Fibroblast of skin of back (primary cell): ENCODE data around the gene OPN3.

Experiments
- DNase-seq: peaks from one replicate; pipeline ENCODE4 v3.0.0-alpha.2; 2013

Gene OPN3

DNA sequence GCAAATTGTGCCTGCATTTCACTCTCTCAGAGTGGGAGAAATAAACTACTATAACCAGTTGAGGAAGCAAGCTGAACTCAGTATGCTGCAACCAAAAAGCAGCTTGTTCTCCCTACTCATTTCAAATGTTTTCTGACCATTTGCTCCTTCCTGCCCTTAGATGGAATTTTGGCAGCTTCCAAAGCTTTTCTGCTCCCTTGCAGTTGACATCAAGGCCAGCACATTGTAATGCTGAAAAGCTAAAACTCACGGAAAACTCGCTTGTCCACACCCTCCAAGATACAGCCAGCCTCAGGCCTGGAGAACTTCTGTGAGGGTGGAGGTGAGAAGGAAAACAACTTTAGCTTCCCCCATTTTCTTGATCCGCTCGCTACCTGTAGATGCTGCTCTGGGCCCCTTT lies 5.0 kb upstream of the OPN3 start:
- no peak for DNase-seq

DNA sequence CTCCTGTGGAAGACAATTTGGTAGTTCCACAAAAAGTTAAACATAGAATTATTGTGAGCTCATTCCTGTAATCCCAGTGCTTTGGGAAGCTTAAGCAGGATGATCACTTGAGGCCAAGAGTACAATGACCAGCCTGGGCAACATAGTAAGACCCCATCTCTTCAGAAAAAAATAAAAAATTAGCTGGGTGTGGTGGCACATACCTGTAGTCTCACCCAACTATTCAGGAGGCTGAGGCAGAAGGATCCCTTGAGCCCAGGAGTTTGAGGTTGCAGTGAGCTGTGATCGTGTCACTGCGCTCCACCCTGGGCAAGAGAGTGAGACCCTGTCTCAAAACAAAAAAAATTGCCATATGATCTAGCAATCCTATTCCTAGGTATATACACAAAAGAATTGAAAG lies 4.1 kb upstream of the OPN3 start:
- DNase-seq = no peak

- DNase-seq = no peak
Observed at GRCh38 chr1:241642593-241642944, 2.4 kb upstream of the OPN3 start.

DNA sequence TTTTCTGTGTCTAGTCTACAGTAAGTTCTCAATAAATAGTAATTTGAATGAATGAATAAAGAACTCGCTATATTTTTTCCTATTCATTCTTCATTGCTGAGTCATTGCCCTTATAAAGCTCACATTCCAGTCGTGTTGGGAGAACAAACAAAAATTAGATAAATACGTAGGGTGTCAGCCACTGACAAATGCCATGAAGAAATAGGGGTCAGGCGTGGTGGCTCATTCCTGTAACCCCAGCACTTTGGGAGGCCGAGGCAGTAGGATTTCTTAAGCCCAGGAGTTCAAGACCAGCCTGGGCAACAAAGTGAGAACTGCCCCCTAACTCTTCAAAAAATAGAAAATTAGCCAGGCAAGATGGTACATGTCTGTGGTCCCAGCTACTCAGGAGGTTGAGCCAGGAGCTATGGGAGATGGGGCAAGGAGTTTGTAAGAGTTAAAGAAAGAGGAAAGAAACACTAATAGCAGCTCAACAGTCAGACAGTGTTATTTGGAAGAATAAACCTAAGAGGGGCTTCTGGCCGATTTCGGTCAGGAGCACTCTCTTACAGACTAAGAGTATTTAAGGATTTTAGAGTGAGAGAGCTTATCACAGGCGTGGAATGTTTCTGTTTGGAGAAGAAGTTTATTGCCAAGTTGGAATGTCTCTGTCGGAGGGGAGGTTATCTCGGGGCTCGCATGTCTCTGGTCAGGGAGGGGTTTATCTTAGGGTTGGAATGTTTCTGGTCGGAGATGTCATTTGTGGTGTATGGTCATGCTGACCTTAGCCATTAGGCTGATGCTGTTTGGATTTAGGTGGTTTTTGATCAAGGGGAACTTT lies 1.8 kb upstream of the OPN3 start:
- peak; percentile 83 for DNase-seq

DNA sequence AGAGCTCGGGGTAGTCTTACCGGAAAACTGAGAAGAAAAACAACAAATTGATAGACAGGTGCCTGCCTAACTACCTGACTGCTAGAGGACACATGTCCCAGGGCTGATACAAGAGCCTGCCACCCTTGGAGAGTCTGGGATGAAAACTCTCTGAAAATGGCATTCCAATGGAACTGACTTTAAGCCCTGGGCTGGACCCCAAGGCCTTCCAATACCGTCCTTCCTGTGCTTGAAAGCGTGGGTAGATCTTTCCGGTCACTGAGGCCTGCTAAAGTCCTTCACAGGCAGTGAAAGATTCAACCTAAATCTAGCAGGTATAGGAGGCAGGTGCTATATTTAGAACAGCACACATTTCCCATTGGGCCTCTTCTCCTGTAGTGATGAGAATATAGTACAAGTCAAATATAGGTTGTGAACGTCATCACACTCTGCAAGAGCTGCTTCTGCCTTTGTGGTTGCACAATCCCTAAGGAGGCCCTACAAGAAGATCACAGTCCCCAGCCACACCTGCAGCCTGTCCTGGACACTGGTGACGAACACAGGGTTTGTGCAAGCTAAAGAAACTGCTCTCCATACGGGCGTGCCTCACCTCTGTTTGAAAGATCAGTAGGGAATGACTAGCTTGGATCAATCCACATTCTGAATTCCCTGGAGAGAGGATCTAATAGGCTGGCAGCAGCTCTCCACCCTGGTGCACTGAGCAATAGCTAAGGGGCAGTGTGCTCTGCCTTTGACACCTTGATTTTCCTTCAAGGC lies 876 bp upstream of the OPN3 start:
- peak; percentile 3 for DNase-seq

GRCh38 chr1:241639623-241640148 lies 483 bp downstream of the OPN3 start:
- no peak for DNase-seq

DNA sequence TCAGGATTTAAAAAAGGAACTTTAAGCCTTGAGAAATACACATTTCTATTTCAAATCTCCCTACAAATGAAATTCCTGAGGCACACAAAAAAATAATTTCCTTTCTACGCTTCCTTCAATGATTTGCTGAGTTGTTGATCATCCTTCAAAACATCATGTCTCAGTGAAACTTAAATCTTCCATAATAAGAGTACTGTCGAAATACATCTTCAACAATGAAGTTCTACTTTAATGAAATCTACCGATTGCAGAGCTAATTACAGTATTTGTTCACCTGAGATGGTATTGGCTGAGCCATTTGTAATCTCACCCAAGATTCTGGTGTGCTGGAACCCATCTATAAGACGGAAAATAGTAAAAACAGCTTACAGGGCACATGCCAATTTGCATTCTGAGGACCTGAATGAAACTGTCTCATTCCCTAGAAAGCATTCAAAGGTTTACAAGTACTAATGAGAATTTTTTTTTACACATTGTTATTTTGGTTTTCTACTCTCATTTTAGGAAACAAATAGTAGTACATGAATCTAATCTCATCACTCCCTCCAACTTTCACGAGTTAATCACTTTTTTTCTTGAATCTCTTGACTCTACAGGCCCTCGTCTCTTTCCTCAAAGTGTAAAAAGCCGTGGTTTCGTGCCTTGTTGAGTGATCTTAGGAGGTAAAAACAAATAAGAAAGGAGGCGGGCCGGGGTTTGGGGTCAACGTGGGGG lies 1.1 kb downstream of the OPN3 start:
- peak; percentile 46 for DNase-seq

- DNase-seq = no peak
Observed at GRCh38 chr1:241638099-241638682, 2.0 kb downstream of the OPN3 start.

DNA sequence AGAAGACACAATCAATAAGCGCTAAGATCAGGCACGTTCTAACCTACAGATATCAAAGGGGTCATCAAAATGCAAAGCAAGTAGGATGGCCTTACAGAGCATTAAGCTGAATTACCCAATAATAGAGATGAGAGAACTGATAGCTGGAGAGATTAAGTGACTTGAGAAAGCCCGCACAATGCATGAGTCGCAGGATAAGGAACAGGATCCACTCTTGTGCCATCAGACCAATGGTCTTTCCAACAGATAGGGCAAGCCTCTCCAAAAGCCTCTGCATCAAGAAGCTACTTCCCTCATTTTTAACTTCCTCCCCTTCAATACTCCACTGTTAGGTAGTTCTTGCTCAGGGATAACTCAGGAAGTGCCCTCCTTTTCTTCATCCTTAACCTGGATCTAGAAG lies 2.6 kb downstream of the OPN3 start:
- DNase-seq = no peak

DNA sequence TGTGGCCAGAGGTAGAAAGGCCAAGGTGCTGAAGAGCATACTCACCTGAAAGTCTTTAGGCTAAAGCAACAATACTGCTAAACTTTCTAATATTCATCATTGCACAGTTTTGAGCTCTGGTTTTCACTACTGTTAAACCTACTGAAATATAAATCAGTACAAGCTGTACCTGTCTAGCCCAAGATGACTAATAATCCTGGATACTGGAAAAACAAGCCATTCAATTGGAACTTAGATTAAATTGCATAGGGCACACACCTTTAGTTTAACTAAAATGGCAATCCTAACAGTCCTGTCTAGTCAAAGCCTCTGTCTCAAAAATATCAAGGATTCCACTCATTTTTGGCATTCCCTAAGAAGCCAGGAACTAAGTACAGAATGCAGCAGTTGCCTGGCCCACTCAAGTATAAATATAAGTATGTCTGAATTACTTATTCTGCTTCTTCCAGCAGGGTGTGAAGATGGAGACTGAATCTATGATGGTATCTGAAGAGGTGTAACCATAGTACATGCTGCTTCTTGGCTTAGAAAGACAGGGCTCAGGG lies 3.1 kb downstream of the OPN3 start:
- DNase-seq = peak; percentile 46

GRCh38 chr1:241636291-241636690 lies 3.9 kb downstream of the OPN3 start:
- DNase-seq = no peak

GRCh38 chr1:241635556-241636152 lies 4.5 kb downstream of the OPN3 start:
- no peak for DNase-seq

DNA sequence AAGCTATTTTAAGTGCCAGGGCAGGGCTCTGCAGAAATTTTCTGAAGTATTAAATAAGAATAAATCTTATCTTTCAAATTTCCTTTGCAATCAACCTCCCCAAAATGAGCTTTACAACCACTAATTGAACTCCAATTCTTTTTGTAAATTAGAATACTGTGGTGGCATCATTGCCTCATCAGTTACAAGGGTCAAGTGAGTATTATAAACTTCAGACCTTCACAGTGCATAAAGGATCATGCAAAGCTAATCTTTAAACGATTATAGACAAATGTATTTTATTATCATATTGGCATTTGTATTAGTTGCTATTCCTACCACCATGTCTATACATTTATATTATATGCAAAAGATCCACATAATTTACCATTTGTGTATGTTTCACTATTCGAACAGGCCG lies 7.2 kb downstream of the OPN3 start:
- no peak for DNase-seq

DNA sequence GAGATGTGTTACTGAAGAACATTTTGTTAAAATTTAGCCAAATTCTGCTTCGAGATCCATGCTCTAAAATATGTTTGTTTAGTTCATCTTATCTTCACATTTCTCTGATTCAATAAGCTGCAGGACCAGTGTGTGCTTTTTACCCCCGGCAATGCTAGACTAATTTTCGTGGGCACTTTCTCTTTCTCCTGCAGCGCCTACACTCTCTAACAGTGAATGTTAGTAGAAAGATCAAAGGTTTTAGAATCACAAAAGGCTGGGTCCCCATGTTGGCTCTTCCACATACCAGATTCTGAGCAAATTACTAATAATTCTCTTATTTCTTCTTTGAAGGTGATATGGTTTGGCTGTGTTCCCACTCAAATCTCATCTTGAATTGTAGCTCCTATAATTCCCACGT lies 8.5 kb downstream of the OPN3 start:
- no peak for DNase-seq

DNA sequence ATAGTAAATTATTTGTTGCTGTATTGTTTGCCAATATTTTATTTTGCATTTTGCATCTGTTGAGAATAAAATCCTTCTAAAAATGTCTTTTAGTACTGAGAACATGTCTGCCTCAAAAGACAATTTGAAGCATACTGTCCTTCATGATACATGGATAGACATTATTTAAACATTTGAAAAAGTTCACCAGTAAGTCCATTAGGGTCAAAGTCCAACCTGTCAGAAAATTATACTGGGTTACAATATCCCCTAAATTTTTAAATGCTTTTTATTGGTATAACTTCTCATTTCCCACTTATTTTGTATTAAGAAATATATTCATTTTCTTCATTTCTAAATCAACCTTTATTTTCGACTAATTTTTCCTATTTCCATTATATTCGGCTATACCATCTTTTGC lies 9.3 kb downstream of the OPN3 start:
- no peak for DNase-seq

- DNase-seq = no peak
Observed at GRCh38 chr1:241630476-241630875, 9.7 kb downstream of the OPN3 start.

DNA sequence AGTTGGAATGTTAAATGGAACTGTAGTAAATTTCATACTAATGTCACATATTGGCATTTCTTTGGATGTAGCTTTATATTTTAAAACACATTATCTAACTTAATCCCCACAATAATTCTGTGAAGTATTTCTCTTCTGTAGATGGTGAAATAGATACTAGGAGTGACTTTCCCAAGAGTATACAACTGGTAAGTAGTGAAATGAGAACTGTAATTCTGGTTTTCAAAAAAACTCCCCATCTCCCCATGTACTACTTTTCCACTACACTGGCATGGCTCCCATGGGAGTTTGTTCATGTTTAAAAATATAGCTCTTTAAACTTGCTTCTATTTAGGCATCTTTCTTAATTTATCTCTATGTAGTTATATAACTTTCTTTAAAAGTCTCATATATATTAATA lies 10.2 kb downstream of the OPN3 start:
- DNase-seq = no peak

DNA sequence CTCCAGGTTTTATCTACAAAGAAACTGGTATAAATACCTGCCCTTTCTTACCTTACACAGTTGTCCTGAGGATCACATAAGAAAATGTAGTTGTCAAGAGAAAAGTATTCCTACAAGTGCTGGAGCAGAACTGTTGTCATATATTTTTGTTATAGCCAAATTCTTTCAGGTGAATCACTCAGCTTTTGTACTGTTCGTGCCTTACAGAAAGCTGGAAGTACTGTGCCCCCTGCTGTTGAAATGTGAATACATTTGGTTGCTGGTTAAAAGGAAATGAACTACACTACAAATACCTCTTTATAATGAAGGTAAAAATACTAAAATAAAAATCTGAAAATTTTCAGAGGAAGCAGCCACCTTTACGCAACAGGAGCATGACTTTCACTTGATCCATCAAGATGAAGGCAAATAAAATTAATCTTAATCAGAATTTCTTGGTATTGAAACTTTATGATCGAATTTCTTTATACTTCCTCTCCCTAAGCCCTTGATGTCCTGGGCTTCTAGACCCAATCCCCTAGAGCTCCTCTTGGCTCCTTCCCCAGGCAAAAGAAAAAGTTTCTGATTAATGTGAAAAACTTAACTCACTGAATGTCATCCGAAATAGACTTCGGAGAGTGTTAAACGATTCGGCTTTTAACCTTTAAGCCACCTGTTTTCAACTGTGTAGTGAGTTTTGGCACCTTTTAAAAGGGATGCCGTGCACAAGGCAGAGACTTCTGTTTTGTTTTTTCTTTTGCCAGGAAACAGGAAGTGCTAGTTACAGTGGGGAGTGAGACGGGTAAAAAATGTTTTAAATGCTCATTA lies 12.5 kb downstream of the OPN3 start:
- peak; percentile 69 for DNase-seq

- DNase-seq = no peak
Observed at GRCh38 chr1:241624935-241625334, 15.2 kb downstream of the OPN3 start.

DNA sequence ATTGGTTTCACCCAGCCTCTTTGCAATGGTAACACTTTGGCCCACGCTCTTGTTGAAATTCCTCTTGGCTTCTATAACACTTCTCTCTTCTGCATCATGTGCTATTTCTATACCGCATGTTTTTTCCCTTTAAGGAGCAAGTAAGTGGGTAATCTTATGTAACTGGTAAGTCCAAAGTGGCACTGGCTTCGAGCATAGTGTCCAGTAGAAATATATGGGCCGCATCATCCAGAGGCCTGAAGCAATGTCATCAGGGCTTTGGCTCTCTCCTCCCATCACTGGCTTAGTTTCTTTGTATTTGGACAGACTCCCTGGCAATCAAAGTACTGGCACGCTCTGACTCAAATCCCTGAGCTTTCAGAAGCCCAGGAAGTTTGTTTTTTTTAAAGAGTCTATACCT lies 17.5 kb downstream of the OPN3 start:
- no peak for DNase-seq

GRCh38 chr1:241617426-241617825 lies 22.7 kb downstream of the OPN3 start:
- DNase-seq = no peak
